Body of pancreas (tissue), 4 donors: ENCODE measurements around the gene CCDC120. TPM values are rescaled to one million over a fixed set of nuclear protein-coding genes. Genes with fewer than 3 reads are reported as not detected.

ENCODE experiments used
- ATAC-seq: fragments of 150-250 bp; one replicate; pipeline ENCODE4 v1.9.1; 2016
- DNase-seq, 4 donors: peaks; one replicate each; pipeline ENCODE4 v3.0.0-alpha.2; 2019
- H3K27ac ChIP-seq, 4 donors: fragments of 200-600 bp; sonication (generic); 1 replicate in 3 of 4; 2 replicates in 1 of 4; pipeline versions ENCODE4 v1.5.1 to v1.6.1; 2016 to 2019; ENCODE audit warnings: mild to moderate bottlenecking in 1 of 4, mixed read lengths in 1 of 4, moderate library complexity in 1 of 4
- H3K27me3 ChIP-seq, 2 donors: fragments of 200-600 bp; sonication (generic); one replicate each; pipeline ENCODE4 v1.6.0; 2016; ENCODE audit warnings: mild to moderate bottlenecking in 1 of 2
- H3K36me3 ChIP-seq, 2 donors: fragments of 200-600 bp; sonication (generic); replicated peaks in 1 of 2; 2 replicates each; pipeline ENCODE4 v1.5.1; 2016; ENCODE audit warnings: low read depth in 2 of 2; ENCODE audit not compliant: insufficient read depth in 1 of 2
- H3K4me1 ChIP-seq: fragments of 200-600 bp; sonication (generic); one replicate; pipeline ENCODE4 v1.6.0; 2016
- H3K4me3 ChIP-seq, 2 donors: fragments of 200-600 bp; sonication (generic); 1 replicate in 1 of 2; 2 replicates in 1 of 2; pipeline ENCODE4 v1.5.1; 2016 to 2019
- H3K9me3 ChIP-seq, 3 donors: fragments of 200-600 bp; sonication (generic); 1 replicate in 2 of 3; 2 replicates in 1 of 3; pipeline ENCODE4 v1.5.1; 2016
- CTCF ChIP-seq, 7 experiments: fragments of 450-650 bp in 4 of 7; fragments of 200-600 bp in 3 of 7; sonication (generic) in 3 of 7; IDR thresholded peaks; one replicate each; pipeline ENCODE4 v1.5.1; 2016 to 2019; ENCODE audit warnings: antibody characterized with exemption in 7 of 7
- POLR2A ChIP-seq, 3 donors: fragments of 450-650 bp; IDR thresholded peaks; one replicate each; pipeline ENCODE4 v1.6.1; 2016; ENCODE audit warnings: antibody characterized with exemption in 3 of 3, mild to moderate bottlenecking in 2 of 3
- WGBS, 2 donors: methylation state at CpG; one replicate each; pipeline ENCODE4 v1.1.5; 2017; 5-methylcytosine and 5-hydroxymethylcytosine counted together
- intact Hi-C: fragments of 100-400 bp; cut with DNase I; formaldehyde crosslinking; loops from one replicate; pipeline ENCODE4 v1.15.1; 2023
- total RNA-seq, 2 donors: library from RNA; depleted of rRNA; stranded (reverse); fragments of >200 nt; gene quantifications; one replicate each; pipeline ENCODE4 v1.1.0, GENCODE V29; 2016

Gene CCDC120
- total RNA-seq, 2 donors from 2014 or later: 6.5 to 13.8 TPM

GRCh38 chrX:49061916-49062315 lies 3.1 kb downstream of the CCDC120 start:
- peaks cover 13% of the 10 kb centered on the region for H3K4me1 ChIP-seq
- WGBS, 2 donors: 75 to 86% methylated on average over 4 to 6 of the region's 10 CpGs
- DNase-seq (no peak), ATAC-seq (no peak)
- H3K27me3 ChIP-seq: no peaks in the 10 kb centered on the region
- TF ChIP-seq POLR2A (IDR thresholded peaks at IDR 0.05) (no peak), CTCF (IDR thresholded peaks at IDR 0.05) (no peak)
- intact Hi-C loops: no loop called here
- H3K27ac ChIP-seq: no peak overlapping the region
- no peaks in the 10 kb centered on the region for H3K9me3 ChIP-seq
- no peak overlapping the region for H3K4me3 ChIP-seq
- H3K36me3 ChIP-seq: no peaks in the 10 kb centered on the region

- DNase-seq: no peak
- Histone ChIP-seq H3K27ac (no peak overlapping the region), H3K4me3 (no peak overlapping the region), H3K36me3 (no peaks in the 10 kb centered on the region), H3K4me1 (peaks cover 13% of the 10 kb centered on the region), H3K9me3 (no peaks in the 10 kb centered on the region), H3K27me3 (no peaks in the 10 kb centered on the region)
- ATAC-seq: no peak
- no peak for TF ChIP-seq POLR2A (IDR thresholded peaks at IDR 0.05)
- TF ChIP-seq CTCF (IDR thresholded peaks at IDR 0.05): no peak
- WGBS, 2 donors: 98 to 100% methylated on average over 1 to 9 of the region's 9 CpGs
- intact Hi-C loops: no loop called here
These were observed 4.9 kb downstream of the CCDC120 start for GRCh38 chrX:49063715-49064114.

- Histone ChIP-seq H3K27me3 (no peaks in the 10 kb centered on the region), H3K36me3 (no peaks in the 10 kb centered on the region), H3K9me3 (no peaks in the 10 kb centered on the region), H3K27ac (no peak overlapping the region), H3K4me3 (no peak overlapping the region), H3K4me1 (peaks cover 13% of the 10 kb centered on the region)
- DNase-seq (no peak), ATAC-seq (no peak)
- intact Hi-C loops: no loop called here
- TF ChIP-seq POLR2A (IDR thresholded peaks at IDR 0.05): no peak
- TF ChIP-seq CTCF (IDR thresholded peaks at IDR 0.05): no peak
- WGBS, 2 donors: 86% methylated on average over 11 of the region's 20 CpGs; no CpG with 5 or more reads in 1 of the 2 donors
These were observed 5.5 kb downstream of the CCDC120 start for GRCh38 chrX:49064303-49064702.

GRCh38 chrX:49064735-49065134 lies 5.9 kb downstream of the CCDC120 start:
- Histone ChIP-seq H3K27ac (no peak overlapping the region), H3K27me3 (no peaks in the 10 kb centered on the region), H3K4me3 (no peak overlapping the region), H3K36me3 (no peaks in the 10 kb centered on the region), H3K9me3 (no peaks in the 10 kb centered on the region), H3K4me1 (peaks cover 13% of the 10 kb centered on the region)
- DNase-seq (no peak), ATAC-seq (no peak)
- 87 to 91% methylated on average over 4 to 6 of the region's 8 CpGs for WGBS, 2 donors
- TF ChIP-seq POLR2A (IDR thresholded peaks at IDR 0.05) (no peak), CTCF (IDR thresholded peaks at IDR 0.05) (no peak)
- intact Hi-C loops: no loop called here

GRCh38 chrX:49066278-49066677 lies 7.5 kb downstream of the CCDC120 start:
- intact Hi-C loops: no loop called here
- Histone ChIP-seq H3K4me1 (no peaks in the 10 kb centered on the region), H3K4me3 (no peak overlapping the region), H3K9me3 (no peaks in the 10 kb centered on the region), H3K36me3 (no peaks in the 10 kb centered on the region), H3K27me3 (no peaks in the 10 kb centered on the region), H3K27ac (no peak overlapping the region)
- DNase-seq: no peak
- no peak for ATAC-seq
- WGBS, 2 donors: 100% methylated on average over 2 of the region's 2 CpGs
- TF ChIP-seq POLR2A (IDR thresholded peaks at IDR 0.05): no peak
- TF ChIP-seq CTCF (IDR thresholded peaks at IDR 0.05): no peak
